ENCODE measurements around the gene SYT1.

Gene SYT1

DNA sequence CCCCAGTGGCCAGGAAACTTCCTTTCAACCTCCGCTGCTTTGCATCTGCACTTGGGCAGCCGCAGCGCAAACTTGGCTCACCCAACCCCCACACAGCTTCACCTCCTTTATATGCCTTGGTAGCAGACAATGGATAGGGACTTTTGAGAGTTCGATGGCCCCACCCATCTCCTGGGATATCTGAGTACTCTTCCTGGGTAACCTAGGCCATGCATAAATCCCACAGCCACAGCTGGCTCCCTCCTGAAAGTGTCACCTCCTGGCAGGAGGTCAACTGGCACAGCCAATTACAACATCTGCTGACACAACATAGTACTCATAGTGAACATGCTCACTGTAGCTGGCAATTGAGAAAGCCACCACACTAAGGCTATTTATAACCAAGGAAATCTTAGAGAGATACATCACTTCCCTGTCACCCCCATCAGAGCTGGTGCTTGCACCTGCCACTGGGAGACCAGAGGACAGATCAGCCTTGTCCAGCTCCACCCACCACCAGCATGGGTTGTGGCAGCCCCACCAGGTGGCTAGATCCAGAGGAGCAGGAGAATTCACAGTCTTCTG is 410.0 kb downstream of the SYT1 start:
- DNase-seq (ENCODE audit: low read depth in 1 of 2, low spot score in 1 of 2) = no peak

GRCh38 chr12:79275631-79276030 is 411.1 kb downstream of the SYT1 start:
- DNase-seq (ENCODE audit: low read depth in 1 of 2, low spot score in 1 of 2) = no peak

- DNase-seq (ENCODE audit: low read depth in 1 of 2, low spot score in 1 of 2) = no peak
Observed at GRCh38 chr12:79283364-79283763, 418.8 kb downstream of the SYT1 start.

- no peak for DNase-seq (ENCODE audit: low read depth in 1 of 2, low spot score in 1 of 2)
Observed at GRCh38 chr12:79288911-79289310, 424.3 kb downstream of the SYT1 start.

DNA sequence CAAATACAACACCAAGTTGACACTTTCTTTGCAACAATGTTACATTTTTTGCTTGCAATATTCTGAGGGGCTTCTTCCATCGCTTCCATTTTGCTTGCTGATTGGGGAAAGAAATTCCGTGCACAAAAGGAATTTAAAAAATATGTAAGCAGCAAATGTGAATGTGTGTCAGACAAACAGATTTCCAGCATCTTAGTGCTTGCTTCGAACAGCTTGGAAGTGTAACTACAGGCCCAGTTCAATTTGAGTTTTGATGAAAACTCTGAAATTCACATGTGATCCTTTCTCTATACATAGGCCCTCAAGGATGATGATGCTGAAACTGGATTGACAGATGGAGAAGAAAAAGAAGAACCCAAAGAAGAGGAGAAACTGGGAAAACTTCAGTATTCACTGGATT is 427.1 kb downstream of the SYT1 start:
- DNase-seq (ENCODE audit: low read depth in 1 of 2, low spot score in 1 of 2) = no peak

DNA sequence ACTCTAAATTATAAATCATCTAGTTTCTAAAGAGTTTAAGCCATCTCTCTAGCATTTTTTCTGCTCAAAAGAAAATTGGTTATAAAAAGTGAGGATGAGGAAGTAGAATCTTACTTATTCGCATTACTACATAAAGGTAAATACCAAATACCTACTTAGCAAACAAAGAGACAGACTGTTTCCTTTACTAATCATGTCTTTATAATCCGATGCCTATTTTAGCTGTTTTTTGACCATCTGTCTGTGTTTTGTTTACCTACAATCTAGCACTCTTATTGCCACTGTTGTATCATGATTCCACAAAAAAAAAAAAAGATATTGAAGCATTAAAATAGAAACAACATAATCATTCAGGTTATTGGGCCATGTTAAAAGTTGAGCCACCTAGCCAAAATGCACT is 430.0 kb downstream of the SYT1 start:
- no peak for DNase-seq (ENCODE audit: low read depth in 1 of 2, low spot score in 1 of 2)

GRCh38 chr12:79295572-79295971 is 431.0 kb downstream of the SYT1 start:
- DNase-seq (ENCODE audit: low read depth in 1 of 2, low spot score in 1 of 2) = no peak

GRCh38 chr12:79296133-79296532 is 431.6 kb downstream of the SYT1 start:
- DNase-seq (ENCODE audit: low read depth in 1 of 2, low spot score in 1 of 2) = no peak

- no peak for DNase-seq (ENCODE audit: low read depth in 1 of 2, low spot score in 1 of 2)
Observed at GRCh38 chr12:79296871-79297270, 432.3 kb downstream of the SYT1 start.

GRCh38 chr12:79298506-79298905 is 433.9 kb downstream of the SYT1 start:
- DNase-seq (ENCODE audit: low read depth in 1 of 2, low spot score in 1 of 2) = no peak

- no peak for DNase-seq (ENCODE audit: low read depth in 1 of 2, low spot score in 1 of 2)
Observed at GRCh38 chr12:79299447-79300198, 435.0 kb downstream of the SYT1 start.

DNA sequence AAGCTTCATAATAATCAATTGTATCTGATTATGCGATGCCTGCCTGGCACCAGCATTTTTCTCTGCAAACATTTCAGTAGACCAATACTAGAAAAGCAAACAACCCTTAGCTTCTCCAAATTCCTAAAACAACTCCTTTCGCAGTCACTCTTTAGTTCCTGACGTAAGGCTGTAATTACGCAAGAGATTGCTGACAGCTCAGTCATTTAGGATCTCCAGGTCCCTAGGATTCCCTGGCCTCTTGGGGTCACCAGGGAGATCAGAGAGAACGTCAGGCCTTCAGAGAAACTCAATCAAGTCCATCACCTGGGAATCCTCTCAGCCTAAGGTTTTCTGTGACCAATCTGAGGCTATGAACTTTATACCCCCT is 435.6 kb downstream of the SYT1 start:
- DNase-seq (ENCODE audit: low read depth in 1 of 2, low spot score in 1 of 2) = no peak

DNA sequence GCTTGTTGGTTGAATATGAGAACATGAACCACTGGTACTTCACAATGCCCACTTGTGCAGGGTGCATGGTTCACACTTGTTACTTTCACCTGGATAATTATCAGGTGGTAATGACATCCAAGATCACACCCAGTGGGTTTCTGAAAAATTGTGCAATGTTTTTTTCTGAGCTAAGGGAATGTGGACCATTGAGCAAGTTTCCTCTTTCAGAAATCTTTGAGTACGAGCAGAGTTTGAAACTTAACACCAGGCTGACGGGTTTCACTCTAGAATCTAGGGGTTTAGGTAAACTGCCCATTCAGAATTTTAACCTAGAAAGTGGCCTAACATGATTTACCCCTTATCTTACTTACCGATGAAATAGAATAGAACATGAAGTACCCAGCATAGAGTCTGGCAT is 436.6 kb downstream of the SYT1 start:
- no peak for DNase-seq (ENCODE audit: low read depth in 1 of 2, low spot score in 1 of 2)

GRCh38 chr12:79302162-79302814 is 437.7 kb downstream of the SYT1 start:
- DNase-seq (ENCODE audit: low read depth in 1 of 2, low spot score in 1 of 2) = no peak

DNA sequence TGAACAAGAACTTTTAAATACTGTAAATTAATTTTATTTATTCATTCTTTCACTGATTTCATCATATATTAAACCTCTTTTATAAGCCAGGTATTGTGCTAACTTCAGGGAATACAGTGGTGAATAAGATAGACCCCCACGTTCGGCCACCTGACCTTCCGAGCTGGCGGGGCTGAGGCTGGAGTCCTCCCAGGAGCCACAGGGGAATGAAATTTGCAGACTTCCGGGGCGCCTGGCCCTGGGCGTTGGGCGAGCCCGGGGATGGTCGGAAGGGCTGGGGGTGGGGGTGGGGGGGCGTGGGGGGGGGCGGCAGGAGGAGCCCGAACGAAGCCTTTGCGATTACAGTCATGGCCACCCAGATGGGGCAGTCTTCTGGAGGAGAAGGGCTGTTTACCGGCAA is 442.8 kb downstream of the SYT1 start:
- DNase-seq (ENCODE audit: low read depth in 1 of 2, low spot score in 1 of 2) = no peak

GRCh38 chr12:79309039-79309438 is 444.5 kb downstream of the SYT1 start:
- no peak for DNase-seq (ENCODE audit: low read depth in 1 of 2, low spot score in 1 of 2)

- no peak for DNase-seq (ENCODE audit: low read depth in 1 of 2, low spot score in 1 of 2)
Observed at GRCh38 chr12:79317179-79317847, 452.7 kb downstream of the SYT1 start.

- DNase-seq (ENCODE audit: low read depth in 1 of 2, low spot score in 1 of 2) = no peak
Observed at GRCh38 chr12:79322905-79323304, 458.3 kb downstream of the SYT1 start.

- no peak for DNase-seq (ENCODE audit: low read depth in 1 of 2, low spot score in 1 of 2)
Observed at GRCh38 chr12:79324571-79324970, 460.0 kb downstream of the SYT1 start.

DNA sequence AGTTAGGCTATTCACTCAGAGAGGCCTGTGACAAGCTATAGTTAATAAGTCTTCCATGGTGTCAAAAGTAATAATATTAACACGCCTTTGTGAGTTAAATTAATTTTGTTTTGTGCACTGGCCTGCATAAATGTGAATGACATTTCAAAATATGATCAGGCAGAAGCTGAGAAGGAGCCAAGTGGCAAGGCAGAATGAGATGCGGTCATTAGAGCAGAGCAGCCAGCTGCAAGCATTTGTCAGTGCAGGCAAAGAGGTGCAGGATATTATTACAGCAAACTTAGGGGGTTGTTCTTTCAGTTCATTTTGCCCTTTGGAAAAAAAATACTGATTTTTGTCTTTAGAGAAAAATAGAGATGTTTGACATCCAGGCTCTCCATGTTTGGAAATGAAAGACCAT is 461.6 kb downstream of the SYT1 start:
- DNase-seq (ENCODE audit: low read depth in 1 of 2, low spot score in 1 of 2) = no peak

GRCh38 chr12:79326663-79327062 is 462.1 kb downstream of the SYT1 start:
- no peak for DNase-seq (ENCODE audit: low read depth in 1 of 2, low spot score in 1 of 2)

- DNase-seq (ENCODE audit: low read depth in 1 of 2, low spot score in 1 of 2) = no peak
Observed at GRCh38 chr12:79327465-79327864, 462.9 kb downstream of the SYT1 start.
